Measurements from ENCODE around the gene GPR146.

The GPR146 gene

GRCh38 chr7:1103009-1103788 is 58.9 kb downstream of the GPR146 start:
- TF ChIP-seq POLR2AphosphoS5 (IDR thresholded peaks at IDR 0.05; ENCODE audit: borderline replicate concordance, low read depth, low read length): no peak
- no peak for TF ChIP-seq EZH2 (IDR thresholded peaks at IDR 0.05)
- no peak for TF ChIP-seq FOXP2 (optimal IDR thresholded peaks at IDR 0.05; ENCODE audit: control extremely low read depth, extremely low read length, insufficient read depth)
- H3K9me3 ChIP-seq (ENCODE audit: low read depth, low read length): no peaks in the 10 kb centered on the region
- H3K9ac ChIP-seq (ENCODE audit: insufficient read length): no peak overlapping the region
- no peak overlapping the region; the same call in 1 of the 2 replicates for H3K27ac ChIP-seq
- no peaks in the 10 kb centered on the region; the same call in 1 of the 2 replicates for H3K36me3 ChIP-seq (ENCODE audit: insufficient read depth, low read length)
- DNase-seq (ENCODE audit: low read depth, low spot score): no peak
- no peak overlapping the region for H3K4me3 ChIP-seq

- no peak for DNase-seq (ENCODE audit: low read depth, low spot score)
Measured at GRCh38 chr7:1103789-1104515, 59.6 kb downstream of the GPR146 start.

GRCh38 chr7:1104516-1105179 is 60.3 kb downstream of the GPR146 start:
- H3K9me3 ChIP-seq (ENCODE audit: low read depth, low read length): no peaks in the 10 kb centered on the region
- H3K36me3 ChIP-seq (ENCODE audit: insufficient read depth, low read length): no peaks in the 10 kb centered on the region
- no peak overlapping the region for H3K4me3 ChIP-seq
- H3K9ac ChIP-seq (ENCODE audit: insufficient read length): no peak overlapping the region
- H3K27ac ChIP-seq: peak overlapping the region; percentile 44; the same call in 1 of the 2 replicates
- no peak for TF ChIP-seq POLR2AphosphoS5 (IDR thresholded peaks at IDR 0.05; ENCODE audit: borderline replicate concordance, low read depth, low read length)
- TF ChIP-seq FOXP2 (optimal IDR thresholded peaks at IDR 0.05; ENCODE audit: control extremely low read depth, extremely low read length, insufficient read depth): no peak
- no peak for TF ChIP-seq EZH2 (IDR thresholded peaks at IDR 0.05)
- DNase-seq (ENCODE audit: low read depth, low spot score): no peak

More at GRCh38 chr7:1103789-1104515, 59.6 kb downstream of the GPR146 start:
- no peaks in the 10 kb centered on the region for H3K36me3 ChIP-seq (ENCODE audit: insufficient read depth, low read length)
- no peak for TF ChIP-seq FOXP2 (optimal IDR thresholded peaks at IDR 0.05; ENCODE audit: control extremely low read depth, extremely low read length, insufficient read depth)
- no peak for TF ChIP-seq POLR2AphosphoS5 (IDR thresholded peaks at IDR 0.05; ENCODE audit: borderline replicate concordance, low read depth, low read length)
- TF ChIP-seq EZH2 (IDR thresholded peaks at IDR 0.05): no peak
- H3K9ac ChIP-seq (ENCODE audit: insufficient read length): no peak overlapping the region
- no peaks in the 10 kb centered on the region for H3K9me3 ChIP-seq (ENCODE audit: low read depth, low read length)
- no peak overlapping the region for H3K4me3 ChIP-seq
- no peak overlapping the region; the same call in 1 of the 2 replicates for H3K27ac ChIP-seq

- no peak for TF ChIP-seq FOXP2 (optimal IDR thresholded peaks at IDR 0.05; ENCODE audit: control extremely low read depth, extremely low read length, insufficient read depth)
- no peak for TF ChIP-seq POLR2AphosphoS5 (IDR thresholded peaks at IDR 0.05; ENCODE audit: borderline replicate concordance, low read depth, low read length)
- TF ChIP-seq EZH2 (IDR thresholded peaks at IDR 0.05): no peak
- Histone ChIP-seq H3K9ac (ENCODE audit: insufficient read length) (no peak overlapping the region), H3K36me3 (ENCODE audit: insufficient read depth, low read length) (no peaks in the 10 kb centered on the region), H3K4me3 (no peak overlapping the region), H3K27ac (peak overlapping the region; percentile 44; the same call in 1 of the 2 replicates), H3K9me3 (ENCODE audit: low read depth, low read length) (no peaks in the 10 kb centered on the region)
- no peak for DNase-seq (ENCODE audit: low read depth, low spot score)
Measured at GRCh38 chr7:1105189-1105588, 60.8 kb downstream of the GPR146 start.

- no peak for TF ChIP-seq POLR2AphosphoS5 (IDR thresholded peaks at IDR 0.05; ENCODE audit: borderline replicate concordance, low read depth, low read length)
- TF ChIP-seq FOXP2 (optimal IDR thresholded peaks at IDR 0.05; ENCODE audit: control extremely low read depth, extremely low read length, insufficient read depth): no peak
- no peak for TF ChIP-seq EZH2 (IDR thresholded peaks at IDR 0.05)
- no peak overlapping the region for H3K4me3 ChIP-seq
- H3K36me3 ChIP-seq (ENCODE audit: insufficient read depth, low read length): no peaks in the 10 kb centered on the region
- no peaks in the 10 kb centered on the region for H3K9me3 ChIP-seq (ENCODE audit: low read depth, low read length)
- no peak for DNase-seq (ENCODE audit: low read depth, low spot score)
- no peak overlapping the region for H3K27ac ChIP-seq
- H3K9ac ChIP-seq (ENCODE audit: insufficient read length): no peak overlapping the region
Measured at GRCh38 chr7:1106063-1106792, 61.9 kb downstream of the GPR146 start.

- no peak overlapping the region for H3K9ac ChIP-seq (ENCODE audit: insufficient read length)
- no peak for TF ChIP-seq FOXP2 (optimal IDR thresholded peaks at IDR 0.05; ENCODE audit: control extremely low read depth, extremely low read length, insufficient read depth)
- no peak for TF ChIP-seq EZH2 (IDR thresholded peaks at IDR 0.05)
- no peak for TF ChIP-seq POLR2AphosphoS5 (IDR thresholded peaks at IDR 0.05; ENCODE audit: borderline replicate concordance, low read depth, low read length)
- no peak overlapping the region for H3K4me3 ChIP-seq
- DNase-seq (ENCODE audit: low read depth, low spot score): no peak
- no peaks in the 10 kb centered on the region for H3K36me3 ChIP-seq (ENCODE audit: insufficient read depth, low read length)
- no peak overlapping the region; the same call in 1 of the 2 replicates for H3K27ac ChIP-seq
- H3K9me3 ChIP-seq (ENCODE audit: low read depth, low read length): no peaks in the 10 kb centered on the region
Measured at GRCh38 chr7:1106793-1107421, 62.6 kb downstream of the GPR146 start.

- Histone ChIP-seq H3K27ac (0 out of 2 replicates have a peak overlapping the region, but pooled peaks have one; percentile 25), H3K9ac (ENCODE audit: insufficient read length) (no peak overlapping the region), H3K4me3 (no peak overlapping the region), H3K9me3 (ENCODE audit: low read depth, low read length) (no peaks in the 10 kb centered on the region), H3K36me3 (ENCODE audit: insufficient read depth, low read length) (no peaks in the 10 kb centered on the region; the same call in 1 of the 2 replicates)
- no peak for DNase-seq (ENCODE audit: low read depth, low spot score)
- no peak for TF ChIP-seq FOXP2 (optimal IDR thresholded peaks at IDR 0.05; ENCODE audit: control extremely low read depth, extremely low read length, insufficient read depth)
- no peak for TF ChIP-seq EZH2 (IDR thresholded peaks at IDR 0.05)
- TF ChIP-seq POLR2AphosphoS5 (IDR thresholded peaks at IDR 0.05; ENCODE audit: borderline replicate concordance, low read depth, low read length): no peak
Measured at GRCh38 chr7:1108264-1108920, 64.0 kb downstream of the GPR146 start.
